HL-60 (cell line): ENCODE measurements around the gene TMX2.

Source experiments
- DNase-seq, 2 experiments: peaks; one replicate each; pipeline ENCODE4 v3.0.0-alpha.2; 2010 to 2020; ENCODE audit warnings: low read depth in 1 of 2, low spot score in 1 of 2
- H3K27ac ChIP-seq: fragments of 250-450 bp; sonication (Bioruptor Pico); replicated peaks from 2 replicates; pipeline ENCODE4 v1.5.1; 2020; ENCODE audit warnings: mild to moderate bottlenecking, moderate library complexity
- H3K27me3 ChIP-seq: fragments of 250-450 bp; sonication (Bioruptor Pico); 2 replicates; pipeline ENCODE4 v1.5.1; 2021; ENCODE audit warnings: mild to moderate bottlenecking, moderate library complexity; ENCODE audit not compliant: insufficient read depth, poor library complexity, severe bottlenecking
- H3K4me3 ChIP-seq: replicated peaks from 2 replicates; pipeline ENCODE4 v1.5.1; 2011; ENCODE audit warnings: mild to moderate bottlenecking, control low read depth, low read length; ENCODE audit not compliant: insufficient read depth
- GABPA ChIP-seq: IDR thresholded peaks from 2 replicates; pipeline ENCODE4 v1.6.1; 2012; ENCODE audit warnings: low read depth
- POLR2AphosphoS5 ChIP-seq: IDR thresholded peaks from 2 replicates; pipeline ENCODE4 v1.6.1; 2012; ENCODE audit warnings: low read depth
- SPI1 ChIP-seq: IDR thresholded peaks from 2 replicates; pipeline ENCODE4 v1.6.1; 2012; ENCODE audit warnings: low read depth, mild to moderate bottlenecking, borderline replicate concordance
- TF ChIP-seq, protein P1 (sequence below): IDR thresholded peaks from one replicate; pipeline ENCODE4 v1.5.1; 2011; ENCODE audit warnings: low read length, control low read depth, inconsistent platforms; ENCODE audit not compliant: insufficient read depth
- TF ChIP-seq, protein P2 (sequence below): IDR thresholded peaks from 2 replicates; pipeline ENCODE4 v1.6.1; 2012; ENCODE audit warnings: low read depth; ENCODE audit not compliant: insufficient replicate concordance

Gene TMX2

DNA sequence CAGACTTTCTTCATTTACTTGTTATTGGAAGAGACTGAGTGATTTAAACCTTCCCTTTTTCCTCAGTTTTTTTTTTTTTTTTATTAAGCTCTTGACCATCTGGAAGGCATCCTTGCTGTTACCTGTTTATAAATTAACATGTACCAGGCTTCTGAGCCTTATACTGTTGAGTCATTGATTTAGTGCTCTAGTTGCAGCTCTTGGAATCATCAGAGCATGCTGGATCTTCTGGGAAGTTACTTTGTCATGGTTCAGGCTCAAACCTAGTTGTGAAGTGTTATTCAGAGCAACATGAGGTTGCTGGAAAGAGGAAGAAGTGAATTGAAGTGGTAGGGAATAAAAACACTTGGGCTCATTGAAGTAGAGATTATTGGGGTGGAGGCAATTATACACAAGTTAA lies 38.1 kb upstream of the TMX2 start:
- Histone ChIP-seq H3K4me3 (no peak overlapping the region), H3K27me3 (no peaks in the 10 kb centered on the region), H3K27ac (no peak overlapping the region)
- no peak for DNase-seq
- TF ChIP-seq, protein P1, sequence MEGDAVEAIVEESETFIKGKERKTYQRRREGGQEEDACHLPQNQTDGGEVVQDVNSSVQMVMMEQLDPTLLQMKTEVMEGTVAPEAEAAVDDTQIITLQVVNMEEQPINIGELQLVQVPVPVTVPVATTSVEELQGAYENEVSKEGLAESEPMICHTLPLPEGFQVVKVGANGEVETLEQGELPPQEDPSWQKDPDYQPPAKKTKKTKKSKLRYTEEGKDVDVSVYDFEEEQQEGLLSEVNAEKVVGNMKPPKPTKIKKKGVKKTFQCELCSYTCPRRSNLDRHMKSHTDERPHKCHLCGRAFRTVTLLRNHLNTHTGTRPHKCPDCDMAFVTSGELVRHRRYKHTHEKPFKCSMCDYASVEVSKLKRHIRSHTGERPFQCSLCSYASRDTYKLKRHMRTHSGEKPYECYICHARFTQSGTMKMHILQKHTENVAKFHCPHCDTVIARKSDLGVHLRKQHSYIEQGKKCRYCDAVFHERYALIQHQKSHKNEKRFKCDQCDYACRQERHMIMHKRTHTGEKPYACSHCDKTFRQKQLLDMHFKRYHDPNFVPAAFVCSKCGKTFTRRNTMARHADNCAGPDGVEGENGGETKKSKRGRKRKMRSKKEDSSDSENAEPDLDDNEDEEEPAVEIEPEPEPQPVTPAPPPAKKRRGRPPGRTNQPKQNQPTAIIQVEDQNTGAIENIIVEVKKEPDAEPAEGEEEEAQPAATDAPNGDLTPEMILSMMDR, result no peak
- TF ChIP-seq GABPA (no peak), SPI1 (no peak), POLR2AphosphoS5 (no peak)
- TF ChIP-seq, protein P2, sequence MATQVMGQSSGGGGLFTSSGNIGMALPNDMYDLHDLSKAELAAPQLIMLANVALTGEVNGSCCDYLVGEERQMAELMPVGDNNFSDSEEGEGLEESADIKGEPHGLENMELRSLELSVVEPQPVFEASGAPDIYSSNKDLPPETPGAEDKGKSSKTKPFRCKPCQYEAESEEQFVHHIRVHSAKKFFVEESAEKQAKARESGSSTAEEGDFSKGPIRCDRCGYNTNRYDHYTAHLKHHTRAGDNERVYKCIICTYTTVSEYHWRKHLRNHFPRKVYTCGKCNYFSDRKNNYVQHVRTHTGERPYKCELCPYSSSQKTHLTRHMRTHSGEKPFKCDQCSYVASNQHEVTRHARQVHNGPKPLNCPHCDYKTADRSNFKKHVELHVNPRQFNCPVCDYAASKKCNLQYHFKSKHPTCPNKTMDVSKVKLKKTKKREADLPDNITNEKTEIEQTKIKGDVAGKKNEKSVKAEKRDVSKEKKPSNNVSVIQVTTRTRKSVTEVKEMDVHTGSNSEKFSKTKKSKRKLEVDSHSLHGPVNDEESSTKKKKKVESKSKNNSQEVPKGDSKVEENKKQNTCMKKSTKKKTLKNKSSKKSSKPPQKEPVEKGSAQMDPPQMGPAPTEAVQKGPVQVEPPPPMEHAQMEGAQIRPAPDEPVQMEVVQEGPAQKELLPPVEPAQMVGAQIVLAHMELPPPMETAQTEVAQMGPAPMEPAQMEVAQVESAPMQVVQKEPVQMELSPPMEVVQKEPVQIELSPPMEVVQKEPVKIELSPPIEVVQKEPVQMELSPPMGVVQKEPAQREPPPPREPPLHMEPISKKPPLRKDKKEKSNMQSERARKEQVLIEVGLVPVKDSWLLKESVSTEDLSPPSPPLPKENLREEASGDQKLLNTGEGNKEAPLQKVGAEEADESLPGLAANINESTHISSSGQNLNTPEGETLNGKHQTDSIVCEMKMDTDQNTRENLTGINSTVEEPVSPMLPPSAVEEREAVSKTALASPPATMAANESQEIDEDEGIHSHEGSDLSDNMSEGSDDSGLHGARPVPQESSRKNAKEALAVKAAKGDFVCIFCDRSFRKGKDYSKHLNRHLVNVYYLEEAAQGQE, result no peak

DNA sequence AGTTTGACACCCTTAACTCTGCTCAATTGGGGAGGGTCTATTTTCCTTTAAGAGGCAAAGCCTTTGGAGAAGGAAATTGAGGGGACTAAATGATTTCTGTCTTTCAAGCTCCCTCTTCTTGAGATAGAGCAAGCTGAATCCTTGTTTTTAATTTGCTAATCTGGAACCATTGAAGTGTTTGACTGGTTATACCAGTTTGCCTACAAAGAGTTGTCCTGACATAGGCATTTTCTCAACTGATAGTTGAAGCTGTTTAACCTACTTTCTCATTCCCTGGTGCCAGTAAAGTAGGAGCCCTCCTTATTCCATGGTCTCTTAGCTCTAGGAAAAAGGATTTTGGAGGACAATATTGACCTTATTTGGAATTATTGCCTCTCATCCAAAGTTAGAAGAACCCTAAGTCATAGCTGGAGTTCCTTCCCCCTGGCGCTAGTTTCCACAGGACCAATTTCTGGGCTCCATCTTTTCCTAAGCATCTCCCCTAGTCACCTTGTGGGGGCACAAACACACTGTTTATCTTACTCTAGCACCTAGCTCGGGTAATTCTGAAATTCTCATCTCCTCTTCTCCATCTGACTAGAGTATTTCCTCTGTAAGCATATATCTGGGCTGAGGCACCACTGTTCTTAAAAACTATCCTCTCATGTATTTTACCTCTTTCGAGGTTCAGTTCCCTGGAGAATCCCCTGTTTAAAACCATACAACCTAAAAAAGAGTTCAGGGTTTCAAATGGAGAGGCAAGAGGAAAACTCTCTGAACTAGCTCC lies 37.0 kb upstream of the TMX2 start:
- DNase-seq, result no peak
- TF ChIP-seq, protein P1, result no peak
- TF ChIP-seq POLR2AphosphoS5 (no peak), SPI1 (no peak), GABPA (no peak)
- TF ChIP-seq, protein P2, result no peak
- H3K4me3 ChIP-seq, result no peak overlapping the region
- no peaks in the 10 kb centered on the region for H3K27me3 ChIP-seq
- H3K27ac ChIP-seq, result no peak overlapping the region

DNA sequence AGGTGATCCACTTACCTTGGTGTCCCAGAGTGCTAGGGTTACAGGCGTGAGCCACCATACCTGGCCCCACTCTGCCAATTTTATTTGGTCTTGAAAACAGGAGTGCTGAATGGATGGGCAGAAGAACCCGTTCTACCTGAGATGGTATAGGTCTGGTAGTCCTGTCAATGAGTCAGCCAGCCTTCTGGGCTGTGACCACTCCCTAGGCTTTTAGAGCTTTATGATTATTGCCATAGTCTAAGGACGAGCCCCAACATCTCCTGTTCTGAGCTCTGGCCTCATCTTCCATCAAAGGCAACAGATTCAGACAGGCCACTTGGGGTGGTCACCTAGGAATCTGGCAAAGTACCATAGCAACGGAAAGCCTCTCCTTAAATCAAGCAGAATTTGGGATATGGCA lies 33.0 kb upstream of the TMX2 start:
- DNase-seq, result no peak
- no peak overlapping the region for H3K27ac ChIP-seq

More for the DNA sequence above, 33.0 kb upstream of the TMX2 start:
- TF ChIP-seq POLR2AphosphoS5 (no peak), SPI1 (no peak), GABPA (no peak)
- TF ChIP-seq, protein P2, result no peak
- TF ChIP-seq, protein P1, result no peak
- no peak overlapping the region for H3K4me3 ChIP-seq
- H3K27me3 ChIP-seq, result no peaks in the 10 kb centered on the region
